Frontal cortex (tissue), 4 donors: ENCODE measurements around the gene DNASE1L3. TPM values are rescaled to one million over a fixed set of nuclear protein-coding genes. Genes with fewer than 3 reads are reported as not detected.
"Not testable (repeated sequence)": the region's sequence is repeated elsewhere in the genome, so short reads cannot be mapped to it uniquely, and the experiment has no call there.

Experiments used
- DNase-seq, 2 donors: peaks; one replicate each; pipeline ENCODE4 v3.0.0; 2012; ENCODE audit warnings: low spot score in 2 of 2
- FAIRE-seq: peaks from 2 replicates; lab custom pipeline; 2012; peaks lifted over from hg19 to GRCh38; lab: Jason Lieb, UNC
- total RNA-seq: library from RNA; depleted of rRNA; stranded (reverse); fragments of >200 nt; gene quantifications from one replicate; pipeline ENCODE4 v1.2.3, GENCODE V29; 2014
- donor health status: control.
- donor health status: control.
- donor health status: control.

The DNASE1L3 gene
- total RNA-seq, 1 donor from 2014 or later: 0.41 TPM

- FAIRE-seq (no peak), DNase-seq (no peak)
Observed at GRCh38 chr3:58203541-58203940, 7.2 kb downstream of the DNASE1L3 start.

- FAIRE-seq: no peak
- DNase-seq: no peak
Observed at GRCh38 chr3:58202917-58203360, 7.8 kb downstream of the DNASE1L3 start.

DNA sequence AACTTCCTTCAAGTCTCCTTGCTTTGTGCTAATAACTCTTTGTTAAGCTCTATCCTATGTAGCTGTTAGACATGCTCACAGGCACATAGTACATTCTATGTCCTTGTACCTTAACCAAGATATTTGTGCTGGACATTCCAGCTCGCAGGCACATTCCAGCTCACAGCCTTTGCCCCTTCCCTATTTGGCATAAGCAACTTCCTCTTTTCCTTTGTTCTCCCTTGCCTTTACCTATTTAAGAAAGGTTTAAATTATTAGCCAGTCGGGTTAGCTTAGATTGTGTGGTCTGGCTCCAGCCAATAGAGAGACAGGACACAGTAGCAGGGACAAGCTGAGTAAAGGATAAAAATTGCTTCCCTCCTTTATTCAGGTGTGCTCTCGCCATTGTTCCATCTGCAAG lies 9.3 kb downstream of the DNASE1L3 start:
- DNase-seq, FAIRE-seq: not testable (repeated sequence)

DNA sequence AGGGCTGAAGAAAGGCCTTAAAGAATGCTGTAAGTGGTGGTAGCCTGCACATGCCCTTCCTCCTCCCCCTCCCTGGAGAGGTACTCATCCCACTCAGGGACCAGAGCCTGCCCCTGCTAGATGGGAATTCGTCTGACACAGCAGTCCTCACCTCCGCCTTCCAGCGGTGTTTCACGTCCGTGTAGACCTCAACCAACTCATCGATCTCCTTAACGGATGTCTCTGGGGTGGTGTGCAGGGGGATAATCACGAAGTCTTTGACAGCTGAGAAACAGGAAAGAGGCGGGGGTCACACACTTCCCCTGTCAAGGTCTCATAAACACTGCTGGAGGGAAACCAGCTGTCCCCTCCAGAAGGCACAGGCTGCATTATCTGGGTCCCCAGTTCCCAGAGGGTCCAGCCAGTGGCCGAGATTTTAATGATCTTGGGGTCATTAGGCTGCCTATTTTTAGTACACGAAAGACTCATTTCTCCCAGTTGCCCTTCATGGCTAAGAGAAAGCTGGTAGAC lies 9.9 kb downstream of the DNASE1L3 start:
- DNase-seq: no peak
- FAIRE-seq: no peak

DNA sequence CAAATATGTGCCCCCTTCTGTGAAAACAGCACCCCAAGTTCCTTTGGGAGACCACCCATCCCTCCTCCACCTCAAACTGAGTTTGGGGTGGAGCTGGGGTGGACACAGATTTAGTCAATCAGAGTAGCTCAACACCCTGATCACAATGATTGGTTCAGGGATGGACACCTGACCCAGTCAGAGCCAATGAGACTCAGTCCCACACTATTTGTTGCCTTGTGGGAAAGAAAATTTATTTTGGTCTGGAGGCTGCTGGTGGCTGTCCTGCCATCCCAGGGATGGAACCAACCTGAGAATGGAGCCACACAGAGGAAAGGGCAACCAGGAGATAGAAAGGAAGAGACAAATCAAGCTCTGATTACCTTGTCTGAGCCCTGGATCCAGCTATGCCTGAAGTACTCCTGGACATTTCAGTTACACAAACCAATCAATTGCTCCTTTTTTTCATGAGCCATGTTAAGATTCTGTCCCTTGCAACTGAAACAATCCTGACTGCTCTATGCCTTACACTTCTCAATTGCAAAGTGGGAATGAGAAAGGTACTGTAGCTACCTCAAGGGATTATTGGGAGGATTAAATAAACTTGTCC lies 10.6 kb downstream of the DNASE1L3 start:
- FAIRE-seq (no peak), DNase-seq (no peak)

DNA sequence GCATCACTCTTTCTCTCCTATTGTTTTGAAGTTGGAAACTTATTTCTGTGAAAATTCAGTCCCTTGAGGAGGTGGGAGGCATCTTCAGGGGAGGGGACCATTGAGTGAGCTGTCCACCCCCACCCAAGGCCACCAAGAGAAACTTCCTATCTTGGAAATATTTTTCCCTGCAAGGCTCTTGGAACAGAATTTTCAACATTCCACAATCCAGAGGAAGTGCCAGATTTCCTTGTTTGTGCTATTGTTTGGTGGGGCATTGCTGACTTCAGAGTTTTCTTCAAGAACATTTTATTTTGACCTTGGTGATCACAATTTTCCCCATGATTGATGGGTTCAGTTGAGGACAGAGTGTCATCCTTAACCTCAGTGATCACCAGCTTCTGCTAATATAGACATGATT lies 12.0 kb downstream of the DNASE1L3 start:
- FAIRE-seq (no peak), DNase-seq (no peak)

- FAIRE-seq (no peak), DNase-seq (no peak)
Observed at GRCh38 chr3:58198362-58198761, 12.4 kb downstream of the DNASE1L3 start.

DNA sequence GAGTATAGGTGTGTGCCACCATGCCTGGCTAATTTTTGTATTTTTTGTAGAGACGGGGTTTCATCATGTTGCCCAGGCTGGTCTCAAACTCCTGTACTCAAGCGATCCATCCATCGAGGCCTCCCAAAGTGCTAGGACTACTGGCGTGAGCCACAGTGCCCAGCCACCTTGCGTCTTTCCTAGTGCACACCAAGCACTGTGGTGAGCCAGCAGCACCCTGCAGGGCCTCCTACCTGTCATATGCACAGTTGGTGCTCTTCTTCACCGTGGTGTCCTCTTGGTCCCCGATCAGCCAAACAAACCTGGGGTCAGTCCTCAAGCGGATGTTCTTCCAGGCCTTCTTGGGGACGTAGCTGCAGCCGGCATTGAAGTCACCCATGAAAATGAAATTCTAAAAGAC lies 13.2 kb downstream of the DNASE1L3 start:
- FAIRE-seq: no peak
- no peak for DNase-seq

DNA sequence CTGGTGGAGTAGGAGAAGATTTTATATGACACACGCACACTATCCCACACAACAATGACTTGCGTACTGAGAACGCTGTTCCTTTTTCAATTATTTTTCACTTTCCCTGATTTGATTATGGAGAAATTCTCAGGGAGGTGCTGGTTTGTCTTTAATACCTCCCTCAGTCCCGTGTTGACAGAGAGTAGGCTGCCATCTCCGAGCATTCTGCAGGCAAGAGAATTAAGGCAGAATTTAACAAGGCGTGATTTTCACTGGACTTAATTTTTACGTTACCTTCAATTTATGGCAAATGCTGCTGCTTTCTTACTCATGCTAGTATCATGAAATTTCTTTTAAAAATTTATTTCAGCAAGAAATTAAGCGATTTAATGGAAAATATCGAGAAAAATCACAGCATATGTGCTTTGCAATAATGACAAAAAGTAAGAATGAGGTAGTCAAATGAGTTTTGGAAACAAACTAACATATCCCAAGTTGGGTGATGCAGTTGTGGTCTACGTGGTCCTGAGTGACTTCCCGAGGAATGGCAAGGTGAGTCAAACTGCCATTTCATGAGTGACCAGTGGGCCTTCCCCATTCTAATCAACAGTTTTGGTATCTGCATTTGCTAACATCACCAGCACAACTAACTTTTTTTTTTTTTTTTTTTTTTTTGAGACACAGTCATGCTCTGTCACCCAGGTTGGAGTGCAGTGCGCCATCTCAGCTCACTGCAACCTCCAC lies 16.9 kb downstream of the DNASE1L3 start:
- DNase-seq: no peak
- no peak for FAIRE-seq

- no peak for DNase-seq
- FAIRE-seq: no peak
Observed at GRCh38 chr3:58192069-58192468, 18.7 kb downstream of the DNASE1L3 start.

- DNase-seq: no peak
- no peak for FAIRE-seq
Observed at GRCh38 chr3:58191361-58191991, 19.3 kb downstream of the DNASE1L3 start.

DNA sequence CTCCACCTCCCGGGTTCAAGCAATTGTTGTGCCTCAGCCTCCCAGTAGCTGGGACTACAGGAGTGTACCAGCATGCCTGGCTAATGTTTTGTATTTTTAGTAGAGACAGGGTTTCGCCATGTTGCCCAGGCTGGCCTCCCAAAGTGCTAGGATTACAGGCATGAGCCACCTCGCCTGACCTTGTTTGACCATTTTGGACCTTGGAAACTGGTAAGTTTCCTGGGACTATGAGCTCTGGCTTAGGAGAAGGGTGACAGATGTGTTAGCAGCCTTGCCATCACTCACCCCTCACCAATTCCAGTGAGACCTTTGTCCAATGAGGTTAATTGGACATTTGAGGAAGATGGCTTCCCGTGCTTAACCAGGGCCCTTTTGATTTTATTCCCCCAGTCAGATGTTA lies 19.9 kb downstream of the DNASE1L3 start:
- FAIRE-seq (no peak), DNase-seq (no peak)

- no peak for FAIRE-seq
- no peak for DNase-seq
Observed at GRCh38 chr3:58190291-58190690, 20.5 kb downstream of the DNASE1L3 start.

DNA sequence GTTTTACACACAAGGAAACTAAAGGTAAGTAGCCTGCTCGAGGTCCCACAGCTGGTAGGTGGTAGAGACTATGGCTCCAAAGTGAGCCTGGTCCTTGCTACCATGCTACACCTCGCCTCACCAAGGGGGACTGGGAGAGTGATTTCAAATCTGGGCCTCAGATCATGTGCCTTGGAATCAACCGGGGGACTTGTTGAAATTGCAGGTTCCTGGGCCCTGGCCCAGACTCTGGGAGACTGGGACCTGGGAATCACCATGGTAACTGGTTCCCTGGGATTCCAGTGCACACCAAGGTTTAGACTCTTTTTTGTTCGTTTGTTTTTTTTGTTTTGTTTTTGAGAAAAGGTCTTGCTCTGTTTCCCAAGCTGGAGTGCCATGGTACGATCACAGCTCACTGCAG lies 21.1 kb downstream of the DNASE1L3 start:
- DNase-seq: no peak
- no peak for FAIRE-seq

GRCh38 chr3:58188921-58189451 lies 21.8 kb downstream of the DNASE1L3 start:
- no peak for FAIRE-seq
- DNase-seq: no peak

- no peak for FAIRE-seq
Observed at GRCh38 chr3:58188173-58188564, 22.6 kb downstream of the DNASE1L3 start.

GRCh38 chr3:58184982-58185360 lies 25.8 kb downstream of the DNASE1L3 start:
- no peak for FAIRE-seq
- DNase-seq: no peak

More at GRCh38 chr3:58188173-58188564, 22.6 kb downstream of the DNASE1L3 start:
- no peak for DNase-seq

- no peak for DNase-seq
- no peak for FAIRE-seq
Observed at GRCh38 chr3:58184309-58184981, 26.3 kb downstream of the DNASE1L3 start.

- FAIRE-seq: no peak
Observed at GRCh38 chr3:58183891-58184290, 26.9 kb downstream of the DNASE1L3 start.

GRCh38 chr3:58183221-58183620 lies 27.6 kb downstream of the DNASE1L3 start:
- DNase-seq (no peak), FAIRE-seq (no peak)

More at GRCh38 chr3:58183891-58184290, 26.9 kb downstream of the DNASE1L3 start:
- no peak for DNase-seq
